Memory B cell (primary cell): ENCODE data around the gene ZNF629.
A peak's percentile ranks its signal among the peaks of the same experiment; 100 is the strongest.

Experiments
- ATAC-seq: fragments of 150-1000 bp; cut with Tn5 transposase; 2 replicates; pipeline ENCODE4 v1.10.0; 2021; ENCODE audit warnings: low read depth, mild to moderate bottlenecking, moderate library complexity
- DNase-seq, 2 donors: peaks; one replicate each; pipeline ENCODE4 v3.0.0; 2022; ENCODE audit warnings: low spot score in 2 of 2
- H3K27ac Mint-ChIP-seq: one replicate; pipeline ENCODE4 v1.8.0; 2022; ENCODE audit warnings: mild to moderate bottlenecking, moderate library complexity, mixed read lengths
- H3K27me3 Mint-ChIP-seq: one replicate; pipeline ENCODE4 v1.8.0; 2022; ENCODE audit warnings: mixed read lengths
- H3K36me3 Mint-ChIP-seq: one replicate; pipeline ENCODE4 v1.8.0; 2022; ENCODE audit warnings: mild to moderate bottlenecking, mixed read lengths
- H3K4me1 Mint-ChIP-seq: one replicate; pipeline ENCODE4 v1.8.0; 2022; ENCODE audit warnings: mixed read lengths
- H3K4me3 Mint-ChIP-seq: one replicate; pipeline ENCODE4 v1.8.0; 2022; ENCODE audit warnings: mild to moderate bottlenecking, moderate library complexity, mixed read lengths
- H3K9me3 Mint-ChIP-seq: one replicate; pipeline ENCODE4 v1.8.0; 2022; ENCODE audit warnings: mixed read lengths

The ZNF629 gene

DNA sequence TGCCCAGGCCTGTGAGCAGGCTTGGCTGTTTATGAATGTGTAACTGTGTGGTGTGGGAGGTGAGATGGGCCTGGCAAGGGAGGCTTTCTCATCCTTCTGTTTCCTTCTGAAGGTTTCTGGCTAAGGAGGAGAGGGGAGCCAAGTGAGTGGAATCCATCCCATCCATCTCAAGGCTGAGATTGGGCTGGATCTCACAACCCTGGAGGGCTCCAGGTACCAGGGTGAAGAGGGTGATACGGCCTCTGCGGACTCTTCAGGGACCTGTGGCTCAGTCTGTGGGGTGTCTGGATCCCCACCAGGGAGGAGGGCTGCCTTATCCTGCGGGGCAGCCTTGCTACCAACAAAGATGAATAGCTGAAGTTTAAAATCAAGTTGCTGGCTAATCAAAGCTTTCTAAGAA lies 7.0 kb downstream of the ZNF629 start:
- Mint-ChIP-seq H3K9me3 (no peaks in the 10 kb centered on the region), H3K36me3 (peaks cover 2% of the 10 kb centered on the region), H3K4me1 (peaks cover 8% of the 10 kb centered on the region), H3K27ac (no peak overlapping the region), H3K27me3 (peaks cover 10% of the 10 kb centered on the region), H3K4me3 (no peak overlapping the region)
- ATAC-seq (no peak), DNase-seq (no peak)

DNA sequence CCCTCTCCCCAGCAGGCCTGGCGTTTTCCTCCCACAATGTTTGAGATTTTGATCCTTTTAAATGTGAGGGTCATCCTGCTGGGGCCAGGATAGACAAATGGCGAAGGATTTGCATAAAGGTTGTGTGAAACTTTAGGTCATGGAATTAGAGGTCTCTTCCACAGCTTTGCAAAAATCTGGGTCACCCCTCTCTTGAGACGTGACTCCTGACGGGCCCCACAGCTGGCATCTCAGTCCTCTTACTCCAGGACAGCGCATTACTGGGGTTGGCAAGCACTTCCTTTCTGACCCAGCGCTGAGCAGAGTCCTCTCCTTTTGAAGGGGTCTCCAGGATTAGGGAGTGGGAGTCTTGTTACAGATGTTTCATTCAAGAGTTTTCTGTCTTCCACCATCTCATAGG lies 7.4 kb downstream of the ZNF629 start:
- H3K4me1 Mint-ChIP-seq: peaks cover 11% of the 10 kb centered on the region
- peaks cover 10% of the 10 kb centered on the region for H3K27me3 Mint-ChIP-seq
- peaks cover 6% of the 10 kb centered on the region for H3K36me3 Mint-ChIP-seq
- H3K9me3 Mint-ChIP-seq: no peaks in the 10 kb centered on the region
- no peak overlapping the region for H3K4me3 Mint-ChIP-seq
- no peak overlapping the region for H3K27ac Mint-ChIP-seq
- DNase-seq: no peak
- ATAC-seq: no peak

DNA sequence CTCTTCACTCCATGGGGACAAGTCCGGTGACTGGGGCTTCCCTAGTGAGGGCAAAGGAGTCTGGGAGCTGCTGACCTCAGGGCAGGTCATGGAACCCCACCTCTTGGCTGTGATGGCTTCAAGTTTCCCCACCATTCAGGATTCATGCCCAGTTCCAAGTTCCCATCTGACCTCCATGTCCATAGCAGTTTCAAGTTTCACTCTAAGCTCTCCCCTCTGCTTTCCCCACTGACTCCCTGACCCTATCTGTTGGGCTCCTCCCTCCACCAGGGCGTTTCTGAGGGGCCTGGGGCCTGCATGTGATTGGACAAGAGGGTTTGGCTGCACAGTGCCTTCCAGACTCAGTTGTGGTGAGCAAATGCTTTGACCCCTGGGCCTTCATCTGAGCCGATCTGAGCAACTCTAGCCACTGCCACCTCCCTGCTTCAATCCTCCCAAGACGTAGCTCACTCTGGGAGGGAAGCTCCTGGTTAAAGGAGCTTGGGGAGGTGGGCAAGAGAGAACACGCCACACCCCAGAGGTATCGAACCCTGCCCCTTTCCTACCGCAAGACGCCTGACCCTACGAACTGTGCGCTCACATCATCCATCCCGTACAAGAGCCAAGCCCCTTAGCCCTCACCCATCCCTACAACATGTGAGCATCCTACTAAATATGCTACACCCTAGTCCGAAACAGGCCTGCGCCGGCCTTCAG lies 8.3 kb downstream of the ZNF629 start:
- no peak for ATAC-seq
- DNase-seq: no peak
- H3K4me3 Mint-ChIP-seq: no peak overlapping the region
- peaks cover 10% of the 10 kb centered on the region for H3K36me3 Mint-ChIP-seq
- no peaks in the 10 kb centered on the region for H3K9me3 Mint-ChIP-seq
- peaks cover 14% of the 10 kb centered on the region for H3K4me1 Mint-ChIP-seq
- H3K27me3 Mint-ChIP-seq: peaks cover 10% of the 10 kb centered on the region
- no peak overlapping the region for H3K27ac Mint-ChIP-seq

DNA sequence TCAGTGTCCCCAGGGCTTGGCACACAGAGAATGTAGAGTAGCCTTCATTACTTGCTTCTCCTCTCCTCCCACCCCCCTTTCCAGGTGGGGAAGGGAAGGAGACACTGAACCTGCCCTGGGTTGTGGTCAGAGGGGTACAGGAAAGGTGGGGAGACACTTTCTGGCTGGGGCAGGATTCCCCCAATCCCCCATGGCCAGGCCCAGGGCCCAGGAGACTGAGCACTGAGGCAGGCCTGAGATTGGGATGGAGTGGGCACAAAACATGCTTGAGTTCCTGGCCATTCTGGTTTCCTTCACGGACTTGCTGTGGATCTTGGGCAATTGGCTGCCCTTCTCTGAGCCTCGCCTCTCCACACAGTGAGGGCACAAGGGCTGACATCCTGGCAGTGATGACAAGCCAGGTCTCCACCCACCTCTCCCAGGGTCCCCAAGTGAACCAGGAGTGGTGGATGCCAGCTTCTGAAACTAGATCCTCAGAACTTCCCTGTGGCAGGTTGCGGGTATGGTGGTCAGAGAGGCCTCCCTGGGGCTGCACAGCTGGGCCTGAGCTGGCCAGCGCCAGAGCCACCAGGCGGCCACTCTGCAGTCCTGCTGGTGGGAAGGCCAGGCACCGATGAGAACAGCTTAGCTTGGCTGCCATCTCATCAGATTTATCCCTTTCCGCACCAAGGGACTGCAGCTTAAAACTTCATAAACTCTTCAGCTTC lies 9.3 kb downstream of the ZNF629 start:
- ATAC-seq: no peak
- H3K27ac Mint-ChIP-seq: no peak overlapping the region
- H3K36me3 Mint-ChIP-seq: peaks cover 15% of the 10 kb centered on the region
- no peaks in the 10 kb centered on the region for H3K9me3 Mint-ChIP-seq
- DNase-seq: no peak
- no peak overlapping the region for H3K4me3 Mint-ChIP-seq
- peaks cover 10% of the 10 kb centered on the region for H3K27me3 Mint-ChIP-seq
- H3K4me1 Mint-ChIP-seq: peaks cover 17% of the 10 kb centered on the region

DNA sequence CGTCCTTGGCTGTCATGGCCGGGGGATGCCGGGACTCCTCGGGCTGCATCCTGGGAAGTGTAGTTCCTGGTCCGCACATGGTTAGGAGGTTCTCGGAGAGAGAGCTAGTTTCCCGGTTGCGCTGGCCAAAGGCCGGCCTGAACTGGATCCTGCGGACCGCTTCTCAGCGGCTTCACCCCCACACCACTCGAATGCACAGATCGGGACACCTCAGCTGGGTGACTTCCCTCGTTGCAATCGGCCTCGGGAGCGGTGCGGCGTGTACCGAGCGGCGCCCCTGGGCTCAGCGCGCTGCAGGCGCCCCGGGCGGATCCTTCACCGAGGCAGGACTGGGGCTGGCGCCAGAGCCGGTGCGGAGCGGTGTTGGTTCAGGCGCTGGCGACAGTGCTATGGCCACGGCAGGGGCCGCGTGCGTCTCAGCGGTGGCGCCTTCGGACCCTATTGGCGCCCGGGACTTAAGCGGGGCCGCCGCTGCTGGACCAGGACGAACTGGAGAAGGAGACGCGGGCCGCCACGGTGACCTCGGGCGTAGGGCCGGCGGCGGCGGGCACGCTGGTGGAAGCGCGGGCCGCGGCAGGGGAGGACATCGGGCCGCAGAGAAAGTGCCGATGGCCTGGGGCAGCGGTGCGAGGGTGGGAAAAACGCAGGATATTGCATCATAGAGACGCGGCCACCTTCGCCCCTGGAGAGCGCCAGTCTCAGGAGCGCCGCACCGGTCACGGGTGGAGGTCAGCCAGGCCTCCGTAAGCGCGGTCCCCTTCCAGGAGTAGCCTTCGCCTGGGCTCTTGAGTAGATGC lies 11.4 kb downstream of the ZNF629 start:
- no peak overlapping the region for H3K27ac Mint-ChIP-seq
- peak in 1 of 2 donors; percentile 42 for DNase-seq
- H3K27me3 Mint-ChIP-seq: peaks cover 10% of the 10 kb centered on the region
- peaks cover 31% of the 10 kb centered on the region for H3K36me3 Mint-ChIP-seq
- H3K9me3 Mint-ChIP-seq: no peaks in the 10 kb centered on the region
- peak overlapping the region; percentile 81 for H3K4me3 Mint-ChIP-seq
- peak; percentile 81 for ATAC-seq
- peaks cover 21% of the 10 kb centered on the region for H3K4me1 Mint-ChIP-seq

DNA sequence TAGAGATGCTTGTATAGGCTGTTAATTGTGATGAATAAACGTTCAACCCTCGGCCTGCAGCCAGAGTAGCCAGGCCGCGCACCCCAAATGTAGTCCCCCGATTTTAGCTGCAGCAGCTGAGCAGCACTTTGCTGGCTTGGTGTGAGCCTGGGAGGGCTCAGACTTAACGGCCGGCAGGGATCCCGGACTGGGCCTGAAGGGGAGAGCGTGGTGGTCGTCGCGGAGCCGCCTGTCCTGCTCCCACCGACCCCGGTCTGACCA lies 11.9 kb downstream of the ZNF629 start:
- Mint-ChIP-seq H3K27me3 (peaks cover 10% of the 10 kb centered on the region), H3K4me1 (peaks cover 21% of the 10 kb centered on the region), H3K9me3 (no peaks in the 10 kb centered on the region), H3K27ac (no peak overlapping the region), H3K4me3 (peak overlapping the region; percentile 81), H3K36me3 (peaks cover 31% of the 10 kb centered on the region)
- no peak for DNase-seq
- ATAC-seq: no peak

DNA sequence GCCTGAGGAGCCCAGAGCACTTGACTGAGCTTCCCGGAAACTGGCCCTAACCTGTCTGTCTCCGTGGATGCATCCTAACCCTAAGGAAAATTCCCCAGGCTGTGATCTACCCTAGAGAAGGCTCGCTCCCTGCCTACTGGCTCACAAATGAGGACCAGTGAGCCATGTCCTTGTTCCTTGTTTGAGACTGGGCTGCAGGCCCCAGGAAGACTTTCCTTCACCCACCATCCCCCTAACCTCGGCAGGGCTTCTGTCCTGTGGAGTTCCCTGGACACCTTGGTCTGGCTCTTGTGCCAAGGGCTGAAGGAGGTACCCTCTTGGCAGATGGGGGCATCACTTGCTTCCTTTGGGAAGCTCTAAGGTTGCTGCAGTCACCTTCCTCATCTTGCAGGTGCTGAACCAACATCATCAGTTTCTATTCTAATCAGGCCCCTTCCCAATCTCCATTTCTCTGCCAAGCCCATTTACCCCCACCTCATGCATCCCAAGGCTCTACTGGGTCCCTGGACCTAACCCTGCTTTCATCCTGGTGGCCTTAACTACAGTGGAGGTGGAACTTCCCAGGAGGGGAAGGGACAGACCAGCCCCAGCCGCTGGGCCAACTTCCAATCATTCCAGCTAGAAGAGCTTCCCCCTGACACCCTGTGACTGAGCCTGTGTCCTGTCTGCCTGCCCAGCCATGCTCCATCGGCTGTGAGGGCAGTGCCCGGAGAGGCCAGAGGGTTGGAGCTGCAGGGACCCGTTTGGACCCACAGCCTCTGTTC lies 12.5 kb downstream of the ZNF629 start:
- Mint-ChIP-seq H3K36me3 (peaks cover 31% of the 10 kb centered on the region), H3K9me3 (no peaks in the 10 kb centered on the region), H3K27ac (no peak overlapping the region), H3K27me3 (peaks cover 10% of the 10 kb centered on the region), H3K4me1 (peaks cover 21% of the 10 kb centered on the region), H3K4me3 (peak overlapping the region; percentile 81)
- DNase-seq (no peak), ATAC-seq (no peak)

DNA sequence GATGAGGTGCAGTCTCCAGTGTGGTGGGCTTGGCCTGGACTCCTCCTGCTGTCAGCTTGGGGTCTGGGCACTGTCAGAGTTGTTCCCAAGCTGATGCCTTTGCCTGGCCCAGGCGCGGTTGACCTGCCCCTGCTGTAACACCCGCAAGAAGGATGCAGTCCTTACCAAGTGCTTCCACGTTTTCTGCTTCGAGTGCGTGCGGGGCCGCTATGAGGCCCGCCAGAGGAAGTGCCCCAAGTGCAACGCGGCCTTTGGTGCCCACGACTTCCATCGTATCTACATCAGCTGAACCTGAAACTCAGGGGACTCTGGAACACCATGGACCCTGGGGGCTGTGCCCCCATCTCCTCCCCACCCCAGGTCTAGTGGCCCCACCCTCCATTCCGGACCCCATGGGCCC lies 13.2 kb downstream of the ZNF629 start:
- no peak overlapping the region for H3K27ac Mint-ChIP-seq
- peaks cover 24% of the 10 kb centered on the region for H3K4me1 Mint-ChIP-seq
- no peak for DNase-seq
- ATAC-seq: no peak
- peaks cover 36% of the 10 kb centered on the region for H3K36me3 Mint-ChIP-seq
- no peak overlapping the region for H3K4me3 Mint-ChIP-seq
- H3K9me3 Mint-ChIP-seq: no peaks in the 10 kb centered on the region
- peaks cover 10% of the 10 kb centered on the region for H3K27me3 Mint-ChIP-seq

DNA sequence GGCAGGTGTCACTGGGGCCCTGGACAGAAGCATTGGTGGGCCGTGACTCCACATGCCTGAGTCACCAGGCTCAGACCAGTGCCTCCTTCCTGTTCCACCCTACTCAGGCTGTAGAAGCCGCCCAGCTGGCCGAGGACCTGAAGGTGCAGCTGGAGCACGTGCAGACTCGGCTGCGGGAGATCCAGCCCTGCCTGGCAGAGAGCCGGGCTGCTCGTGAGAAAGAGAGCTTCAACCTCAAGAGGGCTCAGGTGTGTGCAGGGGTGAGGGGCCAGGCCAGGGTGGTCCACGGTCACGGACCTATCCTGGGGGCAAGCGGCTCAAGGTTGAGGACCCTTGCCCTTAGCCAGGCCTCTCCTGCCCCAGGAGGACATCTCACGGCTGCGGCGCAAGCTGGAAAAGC lies 15.3 kb downstream of the ZNF629 start:
- Mint-ChIP-seq H3K27me3 (peaks cover 3% of the 10 kb centered on the region), H3K4me1 (peaks cover 35% of the 10 kb centered on the region), H3K27ac (no peak overlapping the region), H3K4me3 (no peak overlapping the region), H3K9me3 (no peaks in the 10 kb centered on the region), H3K36me3 (peaks cover 43% of the 10 kb centered on the region)
- ATAC-seq: no peak
- no peak for DNase-seq

DNA sequence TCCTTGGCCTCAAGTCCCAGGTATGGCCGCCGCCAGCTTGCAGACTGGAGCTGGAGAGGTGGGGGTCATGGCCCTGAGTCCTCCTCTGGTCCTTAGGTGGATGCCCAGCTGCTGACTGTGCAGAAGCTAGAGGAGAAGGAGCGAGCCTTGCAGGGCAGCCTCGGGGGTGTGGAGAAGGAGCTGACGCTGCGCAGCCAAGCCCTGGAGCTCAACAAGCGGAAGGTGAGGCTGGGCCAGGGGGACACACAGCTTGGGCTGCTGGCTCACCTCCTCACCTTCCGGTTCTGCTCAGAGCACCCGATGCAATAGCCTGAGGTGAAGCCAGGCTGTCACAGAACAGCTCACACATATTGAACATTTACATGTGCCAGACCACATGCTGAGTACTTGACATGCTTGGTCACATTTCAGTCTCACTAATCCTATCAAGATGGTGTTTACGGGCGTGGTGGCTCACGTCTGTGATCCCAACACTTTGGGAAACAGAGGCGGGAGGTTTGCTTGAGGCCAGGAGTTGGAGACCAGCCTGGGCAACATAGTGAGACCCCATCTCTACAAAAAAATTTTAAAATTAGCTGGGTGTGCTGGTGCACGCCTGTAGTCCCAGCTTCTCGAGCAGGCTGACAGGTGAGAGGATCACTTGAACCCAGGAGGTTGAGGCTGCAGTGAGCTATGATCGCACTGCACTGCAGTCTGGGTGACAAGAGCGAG lies 17.5 kb downstream of the ZNF629 start:
- Mint-ChIP-seq H3K27ac (no peak overlapping the region), H3K4me1 (peaks cover 28% of the 10 kb centered on the region), H3K27me3 (no peaks in the 10 kb centered on the region), H3K36me3 (peaks cover 50% of the 10 kb centered on the region), H3K4me3 (no peak overlapping the region), H3K9me3 (no peaks in the 10 kb centered on the region)
- DNase-seq (no peak), ATAC-seq (peak; percentile 73)

DNA sequence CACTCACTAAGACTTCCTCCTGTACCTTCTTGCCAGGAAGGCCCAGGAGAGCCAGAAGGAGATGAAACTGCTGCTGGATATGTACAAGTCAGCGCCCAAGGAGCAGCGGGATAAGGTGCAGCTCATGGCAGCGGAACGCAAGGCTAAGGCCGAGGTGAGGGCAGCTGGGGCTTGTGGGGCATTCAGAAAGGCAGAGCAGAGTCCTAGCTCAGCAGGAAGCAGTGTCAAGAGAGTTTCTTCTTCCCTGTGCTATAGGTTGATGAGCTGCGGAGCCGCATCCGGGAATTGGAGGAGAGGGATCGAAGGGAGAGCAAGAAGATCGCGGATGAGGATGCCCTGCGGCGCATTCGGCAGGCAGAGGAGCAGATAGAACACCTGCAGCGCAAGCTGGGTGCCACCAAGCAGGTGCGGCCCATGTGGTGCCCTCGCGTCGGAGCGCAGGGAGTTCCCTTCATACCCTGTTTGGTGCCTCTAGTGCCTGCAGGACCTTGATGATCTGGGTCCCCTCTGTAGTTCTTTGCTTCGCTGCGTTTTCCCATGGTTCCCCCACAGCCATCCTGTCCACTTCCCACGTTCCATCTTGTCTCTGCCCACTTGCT lies 18.3 kb downstream of the ZNF629 start:
- peak overlapping the region; percentile 17 for H3K27ac Mint-ChIP-seq
- H3K4me1 Mint-ChIP-seq: peaks cover 27% of the 10 kb centered on the region
- no peaks in the 10 kb centered on the region for H3K27me3 Mint-ChIP-seq
- peaks cover 48% of the 10 kb centered on the region for H3K36me3 Mint-ChIP-seq
- DNase-seq (no peak), ATAC-seq (no peak)
- H3K9me3 Mint-ChIP-seq: no peaks in the 10 kb centered on the region
- H3K4me3 Mint-ChIP-seq: no peak overlapping the region

DNA sequence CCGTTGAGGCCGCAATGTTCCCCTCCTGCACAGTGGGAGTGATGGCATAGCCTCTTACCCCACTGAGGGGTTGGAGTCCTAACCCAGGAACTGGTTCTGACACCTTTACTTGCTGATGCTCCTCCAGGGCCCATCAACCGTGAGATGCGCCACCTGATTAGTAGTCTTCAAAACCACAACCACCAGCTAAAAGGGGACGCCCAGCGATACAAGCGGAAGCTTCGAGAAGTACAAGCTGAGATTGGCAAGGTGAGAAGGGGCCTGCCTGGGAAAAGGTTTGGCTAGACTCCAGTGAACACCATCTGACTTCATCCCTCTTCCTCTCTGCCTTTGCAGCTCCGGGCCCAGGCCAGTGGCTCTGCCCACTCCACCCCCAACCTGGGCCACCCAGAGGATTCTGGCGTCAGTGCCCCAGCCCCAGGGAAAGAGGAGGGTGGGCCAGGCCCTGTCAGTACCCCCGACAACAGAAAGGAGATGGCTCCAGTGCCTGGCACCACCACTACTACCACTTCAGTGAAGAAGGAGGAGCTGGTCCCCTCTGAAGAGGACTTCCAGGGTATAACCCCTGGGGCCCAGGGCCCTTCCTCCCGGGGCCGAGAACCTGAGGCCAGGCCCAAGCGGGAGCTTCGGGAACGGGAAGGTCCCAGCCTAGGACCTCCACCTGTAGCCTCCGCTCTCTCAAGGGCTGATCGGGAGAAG lies 19.1 kb downstream of the ZNF629 start:
- Mint-ChIP-seq H3K27me3 (no peaks in the 10 kb centered on the region), H3K4me1 (peaks cover 27% of the 10 kb centered on the region), H3K4me3 (peak overlapping the region; percentile 24), H3K9me3 (no peaks in the 10 kb centered on the region), H3K27ac (peak overlapping the region; percentile 41), H3K36me3 (peaks cover 43% of the 10 kb centered on the region)
- DNase-seq: peak in 1 of 2 donors; percentile 58
- ATAC-seq: peak; percentile 91

DNA sequence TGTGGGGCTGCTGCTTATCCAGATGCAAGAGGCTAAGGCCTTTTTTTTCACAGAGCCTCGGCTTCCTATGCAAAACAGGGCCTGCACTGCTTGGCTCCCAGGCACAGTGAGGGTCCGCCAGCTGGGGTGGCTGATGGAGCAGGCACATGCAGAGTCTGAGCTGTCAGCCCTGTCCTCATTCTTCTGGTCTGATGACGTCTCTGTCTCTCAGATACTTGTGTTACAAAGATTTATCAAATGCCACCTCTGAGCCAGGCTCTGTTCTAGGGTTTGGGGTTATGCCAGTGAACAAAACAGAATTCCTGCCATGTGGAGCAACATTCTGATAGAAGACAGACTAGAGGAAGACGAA lies 20.1 kb downstream of the ZNF629 start:
- Mint-ChIP-seq H3K9me3 (no peaks in the 10 kb centered on the region), H3K27me3 (no peaks in the 10 kb centered on the region), H3K4me3 (no peak overlapping the region), H3K27ac (no peak overlapping the region), H3K36me3 (peaks cover 33% of the 10 kb centered on the region), H3K4me1 (peaks cover 26% of the 10 kb centered on the region)
- ATAC-seq (no peak), DNase-seq (no peak)
